Neutrophil (primary cell): ENCODE measurements around the gene PTPRN2.

ENCODE experiments used
- H3K27ac ChIP-seq: fragments of 200-600 bp; sonication (generic); 2 replicates; pipeline ENCODE4 v1.5.1; 2016; ENCODE audit warnings: mild to moderate bottlenecking, moderate library complexity
- H3K27me3 ChIP-seq: fragments of 200-600 bp; sonication (generic); 2 replicates; pipeline ENCODE4 v1.6.0; 2016; ENCODE audit warnings: mild to moderate bottlenecking
- H3K36me3 ChIP-seq: fragments of 200-600 bp; sonication (generic); 2 replicates; pipeline ENCODE4 v1.5.1; 2017
- H3K4me1 ChIP-seq, 2 experiments: fragments of 200-600 bp in 1 of 2; sonication (generic) in 1 of 2; 1 replicate in 1 of 2; 2 replicates in 1 of 2; pipeline versions ENCODE4 v1.5.1 to v1.6.1; 2013 to 2016; ENCODE audit warnings: low read depth in 1 of 2, low read length in 1 of 2, mild to moderate bottlenecking in 1 of 2, moderate library complexity in 1 of 2; ENCODE audit not compliant: control insufficient read depth in 1 of 2, insufficient read depth in 1 of 2
- H3K4me3 ChIP-seq, 2 experiments: fragments of 200-600 bp in 1 of 2; sonication (generic) in 1 of 2; 1 replicate in 1 of 2; 2 replicates in 1 of 2; pipeline ENCODE4 v1.5.1; 2013 to 2016; ENCODE audit warnings: low read depth in 1 of 2, low read length in 1 of 2, mild to moderate bottlenecking in 1 of 2, moderate library complexity in 1 of 2
- H3K9me3 ChIP-seq: fragments of 200-600 bp; sonication (generic); 2 replicates; pipeline ENCODE4 v1.5.1; 2016
- TF ChIP-seq, protein P1 (sequence below): fragments of 200-600 bp; sonication (generic); IDR thresholded peaks from 2 replicates; pipeline ENCODE4 v1.5.1; 2016; ENCODE audit warnings: antibody characterized with exemption

The PTPRN2 gene

GRCh38 chr7:157612664-157613561 lies 974.7 kb downstream of the PTPRN2 start:
- Histone ChIP-seq H3K4me3 (peak overlapping the region; percentile 66 to 69), H3K4me1 (peaks cover 6 to 14% of the 10 kb centered on the region in 2 experiments), H3K27ac (peak overlapping the region; percentile 71), H3K36me3 (no peaks in the 10 kb centered on the region), H3K27me3 (peaks cover 63% of the 10 kb centered on the region), H3K9me3 (no peaks in the 10 kb centered on the region)
- TF ChIP-seq, protein P1, sequence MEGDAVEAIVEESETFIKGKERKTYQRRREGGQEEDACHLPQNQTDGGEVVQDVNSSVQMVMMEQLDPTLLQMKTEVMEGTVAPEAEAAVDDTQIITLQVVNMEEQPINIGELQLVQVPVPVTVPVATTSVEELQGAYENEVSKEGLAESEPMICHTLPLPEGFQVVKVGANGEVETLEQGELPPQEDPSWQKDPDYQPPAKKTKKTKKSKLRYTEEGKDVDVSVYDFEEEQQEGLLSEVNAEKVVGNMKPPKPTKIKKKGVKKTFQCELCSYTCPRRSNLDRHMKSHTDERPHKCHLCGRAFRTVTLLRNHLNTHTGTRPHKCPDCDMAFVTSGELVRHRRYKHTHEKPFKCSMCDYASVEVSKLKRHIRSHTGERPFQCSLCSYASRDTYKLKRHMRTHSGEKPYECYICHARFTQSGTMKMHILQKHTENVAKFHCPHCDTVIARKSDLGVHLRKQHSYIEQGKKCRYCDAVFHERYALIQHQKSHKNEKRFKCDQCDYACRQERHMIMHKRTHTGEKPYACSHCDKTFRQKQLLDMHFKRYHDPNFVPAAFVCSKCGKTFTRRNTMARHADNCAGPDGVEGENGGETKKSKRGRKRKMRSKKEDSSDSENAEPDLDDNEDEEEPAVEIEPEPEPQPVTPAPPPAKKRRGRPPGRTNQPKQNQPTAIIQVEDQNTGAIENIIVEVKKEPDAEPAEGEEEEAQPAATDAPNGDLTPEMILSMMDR = peak; percentile 9

GRCh38 chr7:157612009-157612663 lies 975.5 kb downstream of the PTPRN2 start:
- Histone ChIP-seq H3K27ac (no peak overlapping the region), H3K4me1 (peaks cover 6 to 14% of the 10 kb centered on the region in 2 experiments), H3K36me3 (no peaks in the 10 kb centered on the region), H3K4me3 (peak overlapping the region; percentile 66 to 69), H3K27me3 (peaks cover 63% of the 10 kb centered on the region), H3K9me3 (no peaks in the 10 kb centered on the region)
- TF ChIP-seq, protein P1 = no peak

DNA sequence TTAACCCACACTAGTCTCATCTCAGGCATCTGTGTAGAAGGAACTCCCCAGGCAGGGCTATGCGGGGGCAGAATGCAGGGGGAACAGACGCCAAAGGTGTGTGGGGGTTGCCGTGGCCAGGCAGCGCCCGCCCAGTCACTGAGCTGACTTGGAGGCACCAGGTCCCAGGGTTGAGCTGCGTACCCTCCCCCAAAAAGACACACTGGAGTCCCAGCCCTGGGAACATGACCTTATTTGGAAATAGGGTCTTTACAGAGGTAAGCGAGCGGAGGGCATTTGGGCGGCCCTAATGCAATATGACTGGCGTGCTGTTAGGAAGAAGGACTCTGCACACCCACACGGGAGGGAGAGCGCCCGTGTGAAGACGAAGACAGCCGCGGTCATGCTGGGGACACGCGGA lies 976.3 kb downstream of the PTPRN2 start:
- no peaks in the 10 kb centered on the region for H3K9me3 ChIP-seq
- no peak overlapping the region for H3K4me3 ChIP-seq
- H3K27ac ChIP-seq = no peak overlapping the region
- H3K27me3 ChIP-seq = peaks cover 68% of the 10 kb centered on the region
- TF ChIP-seq, protein P1 = no peak
- peaks cover 6 to 14% of the 10 kb centered on the region in 2 experiments for H3K4me1 ChIP-seq
- no peaks in the 10 kb centered on the region for H3K36me3 ChIP-seq

- Histone ChIP-seq H3K4me1 (peaks cover 6 to 14% of the 10 kb centered on the region in 2 experiments), H3K27ac (no peak overlapping the region), H3K27me3 (peaks cover 65% of the 10 kb centered on the region), H3K4me3 (no peak overlapping the region), H3K9me3 (no peaks in the 10 kb centered on the region), H3K36me3 (no peaks in the 10 kb centered on the region)
- TF ChIP-seq, protein P1 = no peak
Measured at GRCh38 chr7:157610671-157611295, 976.8 kb downstream of the PTPRN2 start.

GRCh38 chr7:157609932-157610640 lies 977.5 kb downstream of the PTPRN2 start:
- H3K4me1 ChIP-seq = peaks cover 6 to 14% of the 10 kb centered on the region in 2 experiments
- H3K27ac ChIP-seq = no peak overlapping the region
- no peak overlapping the region for H3K4me3 ChIP-seq
- no peaks in the 10 kb centered on the region for H3K9me3 ChIP-seq
- TF ChIP-seq, protein P1 = no peak
- no peaks in the 10 kb centered on the region for H3K36me3 ChIP-seq
- peaks cover 58% of the 10 kb centered on the region for H3K27me3 ChIP-seq
